DOHH2 (cell line): ENCODE results near the gene RASGRF1.
A peak's percentile ranks its signal among the peaks of the same experiment; 100 is the strongest.

Experiments used
- H3F3A ChIP-seq: fragments of 200-600 bp; sonication (generic), shearing (Covaris generic); 2 replicates; pipeline ENCODE4 v1.6.0; 2016; ENCODE audit warnings: antibody characterized with exemption, mild to moderate bottlenecking; ENCODE audit not compliant: control insufficient read depth, insufficient read depth
- H3K27ac ChIP-seq: fragments of 200-600 bp; sonication (generic); 2 replicates; pipeline ENCODE4 v1.5.1; 2014; ENCODE audit warnings: low read depth, mild to moderate bottlenecking, low read length, moderate library complexity
- H3K27me3 ChIP-seq: fragments of 200-600 bp; sonication (generic); 2 replicates; pipeline ENCODE4 v1.6.1; 2014; ENCODE audit warnings: mild to moderate bottlenecking, low read length, mixed read lengths; ENCODE audit not compliant: control insufficient read depth
- H3K36me3 ChIP-seq: fragments of 200-600 bp; sonication (generic); 2 replicates; pipeline ENCODE4 v1.6.1; 2014; ENCODE audit warnings: mild to moderate bottlenecking, low read length, moderate library complexity, mixed read lengths; ENCODE audit not compliant: control insufficient read depth
- H3K4me1 ChIP-seq: fragments of 200-600 bp; sonication (generic); 2 replicates; pipeline ENCODE4 v1.6.1; 2014; ENCODE audit warnings: mild to moderate bottlenecking, low read length, mixed read lengths; ENCODE audit not compliant: control insufficient read depth
- H3K4me2 ChIP-seq: fragments of 200-600 bp; sonication (generic); 2 replicates; pipeline ENCODE4 v1.6.0; 2014; ENCODE audit warnings: mild to moderate bottlenecking, low read length, moderate library complexity
- H3K4me3 ChIP-seq: fragments of 200-600 bp; sonication (generic); 2 replicates; pipeline ENCODE4 v1.5.1; 2014; ENCODE audit warnings: mild to moderate bottlenecking, low read length, mixed read lengths
- H3K79me2 ChIP-seq: fragments of 200-600 bp; sonication (generic); 2 replicates; pipeline ENCODE4 v1.6.1; 2014; ENCODE audit warnings: mild to moderate bottlenecking, low read length, mixed read lengths; ENCODE audit not compliant: control insufficient read depth
- H3K9me2 ChIP-seq: fragments of 200-600 bp; sonication (generic); replicated peaks from 2 replicates; pipeline ENCODE4 v1.6.1; 2014; ENCODE audit warnings: mild to moderate bottlenecking, low read length, mixed read lengths; ENCODE audit not compliant: control insufficient read depth
- H3K9me3 ChIP-seq: fragments of 200-600 bp; sonication (generic); 2 replicates; pipeline ENCODE4 v1.6.1; 2014; ENCODE audit warnings: antibody characterized with exemption, low read length, mixed read lengths; ENCODE audit not compliant: control insufficient read depth, insufficient read depth
- H4K20me1 ChIP-seq: fragments of 200-600 bp; sonication (generic); 2 replicates; pipeline ENCODE4 v1.6.0; 2014; ENCODE audit warnings: low read depth, mild to moderate bottlenecking, antibody characterized with exemption, low read length, moderate library complexity; ENCODE audit not compliant: control insufficient read depth, insufficient read depth
- EZH2phosphoT487 ChIP-seq: fragments of 200-600 bp; sonication (generic); IDR thresholded peaks from 2 replicates; pipeline ENCODE4 v1.6.1; 2017; ENCODE audit warnings: borderline replicate concordance, mild to moderate bottlenecking, antibody characterized with exemption, low read length, moderate library complexity, mixed read lengths
- TF ChIP-seq, protein P1 (sequence below): fragments of 200-600 bp; sonication (generic); IDR thresholded peaks from one replicate; pipeline ENCODE4 v1.5.1; 2014; ENCODE audit warnings: antibody characterized with exemption, mild to moderate bottlenecking, low read depth, low read length; ENCODE audit not compliant: poor library complexity, severe bottlenecking

Gene RASGRF1

DNA sequence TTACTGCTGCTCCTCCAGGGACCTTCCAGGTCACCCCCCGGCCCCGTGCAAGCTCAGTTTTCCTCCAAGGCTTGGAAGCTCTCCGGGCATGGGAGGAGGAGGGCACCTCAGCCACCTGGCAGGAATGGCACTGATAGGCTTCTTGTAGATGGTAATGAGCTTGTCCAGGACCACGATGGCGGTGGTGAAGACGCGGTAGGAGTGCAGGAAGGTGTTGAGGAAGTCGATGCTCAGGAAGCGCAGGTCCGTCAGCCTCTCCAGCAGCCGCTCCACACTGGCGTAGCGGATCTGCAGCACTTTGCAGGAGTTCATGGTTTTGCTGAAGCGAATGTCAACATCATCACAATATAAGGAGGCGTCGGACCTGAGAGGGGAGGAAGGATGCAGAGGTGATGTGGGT, 84.5 kb downstream of the RASGRF1 start:
- H3K4me1 ChIP-seq: peaks cover 25% of the 10 kb centered on the region
- TF ChIP-seq, protein P1, sequence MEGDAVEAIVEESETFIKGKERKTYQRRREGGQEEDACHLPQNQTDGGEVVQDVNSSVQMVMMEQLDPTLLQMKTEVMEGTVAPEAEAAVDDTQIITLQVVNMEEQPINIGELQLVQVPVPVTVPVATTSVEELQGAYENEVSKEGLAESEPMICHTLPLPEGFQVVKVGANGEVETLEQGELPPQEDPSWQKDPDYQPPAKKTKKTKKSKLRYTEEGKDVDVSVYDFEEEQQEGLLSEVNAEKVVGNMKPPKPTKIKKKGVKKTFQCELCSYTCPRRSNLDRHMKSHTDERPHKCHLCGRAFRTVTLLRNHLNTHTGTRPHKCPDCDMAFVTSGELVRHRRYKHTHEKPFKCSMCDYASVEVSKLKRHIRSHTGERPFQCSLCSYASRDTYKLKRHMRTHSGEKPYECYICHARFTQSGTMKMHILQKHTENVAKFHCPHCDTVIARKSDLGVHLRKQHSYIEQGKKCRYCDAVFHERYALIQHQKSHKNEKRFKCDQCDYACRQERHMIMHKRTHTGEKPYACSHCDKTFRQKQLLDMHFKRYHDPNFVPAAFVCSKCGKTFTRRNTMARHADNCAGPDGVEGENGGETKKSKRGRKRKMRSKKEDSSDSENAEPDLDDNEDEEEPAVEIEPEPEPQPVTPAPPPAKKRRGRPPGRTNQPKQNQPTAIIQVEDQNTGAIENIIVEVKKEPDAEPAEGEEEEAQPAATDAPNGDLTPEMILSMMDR: no peak
- no peak for TF ChIP-seq EZH2phosphoT487

DNA sequence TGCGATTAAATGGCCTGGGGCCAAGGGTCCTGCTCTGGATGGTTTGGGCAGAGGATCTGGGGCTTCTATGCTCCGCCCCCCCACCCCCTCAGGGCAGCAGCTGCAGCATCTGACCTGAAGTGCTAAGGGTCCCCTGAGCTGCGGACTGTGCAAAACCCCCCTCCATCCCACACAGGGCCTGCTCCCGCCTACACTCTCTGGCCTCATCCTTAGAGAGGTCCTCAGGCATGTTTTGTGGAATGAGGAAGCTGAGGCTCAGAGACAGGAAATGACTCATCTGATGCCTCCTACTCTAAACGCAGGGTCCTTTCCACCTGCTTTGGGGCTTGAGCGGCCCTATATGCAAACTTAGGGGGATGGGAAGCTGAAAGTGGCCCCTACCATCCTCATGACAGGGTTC, 86.2 kb downstream of the RASGRF1 start:
- no peaks in the 10 kb centered on the region for H3K79me2 ChIP-seq
- peak overlapping the region; percentile 48 for H3K4me3 ChIP-seq
- H3K27ac ChIP-seq: no peak overlapping the region
- TF ChIP-seq, protein P1: no peak
- TF ChIP-seq EZH2phosphoT487: no peak
- no peaks in the 10 kb centered on the region for H4K20me1 ChIP-seq
- H3K4me1 ChIP-seq: peaks cover 25% of the 10 kb centered on the region
- no peaks in the 10 kb centered on the region for H3K36me3 ChIP-seq
- peak overlapping the region; percentile 69 for H3K4me2 ChIP-seq
- no peaks in the 10 kb centered on the region for H3K9me2 ChIP-seq
- no peaks in the 10 kb centered on the region for H3K27me3 ChIP-seq
- no peaks in the 10 kb centered on the region for H3K9me3 ChIP-seq
- H3F3A ChIP-seq: no peaks in the 10 kb centered on the region

More for the DNA sequence above, 84.5 kb downstream of the RASGRF1 start:
- H3K4me3 ChIP-seq: no peak overlapping the region
- H3K36me3 ChIP-seq: no peaks in the 10 kb centered on the region
- H3K9me3 ChIP-seq: no peaks in the 10 kb centered on the region
- no peaks in the 10 kb centered on the region for H4K20me1 ChIP-seq
- H3K4me2 ChIP-seq: no peak overlapping the region
- H3K27me3 ChIP-seq: no peaks in the 10 kb centered on the region
- H3K79me2 ChIP-seq: no peaks in the 10 kb centered on the region
- H3F3A ChIP-seq: no peaks in the 10 kb centered on the region
- H3K9me2 ChIP-seq: no peaks in the 10 kb centered on the region
- no peak overlapping the region for H3K27ac ChIP-seq

DNA sequence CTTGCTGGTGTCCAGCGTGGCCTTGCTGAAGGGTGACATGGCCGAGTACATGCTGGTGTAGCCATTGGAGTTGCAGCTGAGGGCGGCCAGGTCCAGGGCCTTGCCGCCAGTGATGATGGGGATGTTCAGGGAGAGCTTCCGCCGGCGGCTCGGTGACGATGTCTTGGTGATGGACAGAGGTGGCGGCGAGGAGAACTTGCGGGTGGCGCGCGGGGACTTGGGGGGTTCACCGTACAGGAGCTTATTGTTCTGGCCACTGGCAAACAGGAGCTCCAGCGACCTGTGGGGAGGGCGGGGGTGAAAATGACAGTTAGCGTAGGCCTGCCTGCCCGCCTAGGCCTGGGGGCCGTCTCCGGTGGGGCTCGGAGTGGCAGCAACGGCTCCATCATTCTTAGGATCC, 86.7 kb downstream of the RASGRF1 start:
- Histone ChIP-seq H3K4me2 (peak overlapping the region; percentile 69), H4K20me1 (no peaks in the 10 kb centered on the region), H3K36me3 (no peaks in the 10 kb centered on the region), H3K4me3 (no peak overlapping the region; the same call in 1 of the 2 replicates), H3K4me1 (peaks cover 25% of the 10 kb centered on the region), H3F3A (no peaks in the 10 kb centered on the region), H3K27me3 (no peaks in the 10 kb centered on the region), H3K9me3 (no peaks in the 10 kb centered on the region), H3K27ac (no peak overlapping the region), H3K9me2 (no peaks in the 10 kb centered on the region), H3K79me2 (no peaks in the 10 kb centered on the region)
- TF ChIP-seq, protein P1: no peak
- TF ChIP-seq EZH2phosphoT487: no peak

DNA sequence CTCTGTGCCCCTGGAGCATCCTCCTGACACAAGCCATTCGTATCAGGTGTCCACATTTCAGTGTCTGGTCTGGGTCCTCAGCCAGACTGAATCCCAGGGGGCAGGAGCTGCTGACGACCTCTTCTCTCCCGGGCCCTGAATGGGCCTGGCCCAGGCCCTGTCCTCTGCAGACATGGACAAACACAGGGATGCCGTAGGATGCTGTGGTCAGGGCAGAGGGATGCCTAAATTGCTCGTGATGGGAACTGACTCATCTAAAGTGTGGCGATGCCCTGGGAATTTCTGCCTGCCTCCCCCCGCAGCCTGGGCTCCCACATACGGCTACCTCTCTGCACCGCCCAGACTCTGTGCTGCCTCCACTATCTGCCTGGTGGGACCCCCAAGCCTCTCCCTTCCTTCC, 87.3 kb downstream of the RASGRF1 start:
- no peak overlapping the region for H3K27ac ChIP-seq

More for the DNA sequence above, 87.3 kb downstream of the RASGRF1 start:
- H3F3A ChIP-seq: no peaks in the 10 kb centered on the region
- no peaks in the 10 kb centered on the region for H3K79me2 ChIP-seq
- H3K4me1 ChIP-seq: peaks cover 25% of the 10 kb centered on the region
- no peak overlapping the region for H3K4me2 ChIP-seq
- H3K36me3 ChIP-seq: no peaks in the 10 kb centered on the region
- no peaks in the 10 kb centered on the region for H4K20me1 ChIP-seq
- H3K4me3 ChIP-seq: no peak overlapping the region
- no peak for TF ChIP-seq EZH2phosphoT487
- TF ChIP-seq, protein P1: no peak
- H3K9me3 ChIP-seq: no peaks in the 10 kb centered on the region
- no peaks in the 10 kb centered on the region for H3K27me3 ChIP-seq
- no peaks in the 10 kb centered on the region for H3K9me2 ChIP-seq
